Fibroblast of skin of scalp (primary cell): Measurements from ENCODE around the gene DERL3.

ENCODE experiments used
- DNase-seq: peaks from one replicate; pipeline ENCODE4 v3.0.0-alpha.2; 2013

Gene DERL3

GRCh38 chr22:23847310-23847920 lies 8.6 kb upstream of the DERL3 start:
- DNase-seq: no peak

- no peak for DNase-seq
Observed at GRCh38 chr22:23846081-23846469, 7.3 kb upstream of the DERL3 start.

- DNase-seq: no peak
Observed at GRCh38 chr22:23845265-23846080, 6.7 kb upstream of the DERL3 start.

GRCh38 chr22:23844739-23845202 lies 6.0 kb upstream of the DERL3 start:
- no peak for DNase-seq

GRCh38 chr22:23842599-23842998 lies 3.8 kb upstream of the DERL3 start:
- DNase-seq: no peak

GRCh38 chr22:23841736-23842445 lies 3.1 kb upstream of the DERL3 start:
- no peak for DNase-seq

- no peak for DNase-seq
Observed at GRCh38 chr22:23841292-23841691, 2.5 kb upstream of the DERL3 start.

- DNase-seq: no peak
Observed at GRCh38 chr22:23840026-23840425, 1.2 kb upstream of the DERL3 start.

GRCh38 chr22:23837911-23838680 lies 710 bp downstream of the DERL3 start:
- no peak for DNase-seq

- DNase-seq: no peak
Observed at GRCh38 chr22:23837496-23837859, 1.3 kb downstream of the DERL3 start.

- no peak for DNase-seq
Observed at GRCh38 chr22:23836692-23837495, 1.9 kb downstream of the DERL3 start.

- no peak for DNase-seq
Observed at GRCh38 chr22:23836281-23836680, 2.5 kb downstream of the DERL3 start.

- no peak for DNase-seq
Observed at GRCh38 chr22:23835484-23836144, 3.2 kb downstream of the DERL3 start.

- DNase-seq: no peak
Observed at GRCh38 chr22:23834793-23835483, 3.9 kb downstream of the DERL3 start.

GRCh38 chr22:23834406-23834792 lies 4.4 kb downstream of the DERL3 start:
- no peak for DNase-seq

- DNase-seq: no peak
Observed at GRCh38 chr22:23833911-23834317, 4.9 kb downstream of the DERL3 start.

- no peak for DNase-seq
Observed at GRCh38 chr22:23833017-23833751, 5.6 kb downstream of the DERL3 start.

- no peak for DNase-seq
Observed at GRCh38 chr22:23832226-23833016, 6.4 kb downstream of the DERL3 start.

GRCh38 chr22:23831781-23832180 lies 7.0 kb downstream of the DERL3 start:
- DNase-seq: no peak
